PC-3 (cell line): ENCODE measurements around the gene TMEM41A.

Source experiments
- EZH2 ChIP-seq: fragments of 300-600 bp; sonication (generic); IDR thresholded peaks from one replicate; pipeline ENCODE4 v1.6.1; 2017; ENCODE audit warnings: antibody characterized with exemption, mild to moderate bottlenecking, low read length; ENCODE audit not compliant: unreplicated experiment
- TF ChIP-seq, protein P1 (sequence below): fragments of 300-600 bp; sonication (generic); conservative IDR thresholded peaks from 2 replicates; pipeline ENCODE4 v1.5.1; 2017; ENCODE audit warnings: antibody characterized with exemption, low read depth, mild to moderate bottlenecking, low read length

DNA sequence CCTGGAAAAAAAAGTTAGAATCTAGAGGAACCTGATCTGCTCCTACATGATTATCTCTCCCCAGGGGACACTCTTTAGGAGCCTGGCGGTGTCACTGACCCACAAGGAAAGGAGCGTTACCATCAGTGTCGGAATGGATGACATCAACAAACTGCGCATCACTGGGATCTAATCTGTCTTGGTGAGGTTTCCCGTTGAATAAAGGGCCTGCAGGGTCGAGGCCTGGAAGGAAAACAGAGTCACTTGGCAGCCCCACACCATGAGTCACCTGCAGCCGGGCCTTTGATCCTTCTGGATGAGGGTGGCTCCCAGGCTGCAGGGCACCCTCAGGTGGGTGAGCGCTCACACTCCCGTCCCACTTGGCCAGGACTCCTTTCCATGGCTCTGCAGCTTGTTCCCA is 28.5 kb upstream of the TMEM41A start:
- TF ChIP-seq, protein P1, sequence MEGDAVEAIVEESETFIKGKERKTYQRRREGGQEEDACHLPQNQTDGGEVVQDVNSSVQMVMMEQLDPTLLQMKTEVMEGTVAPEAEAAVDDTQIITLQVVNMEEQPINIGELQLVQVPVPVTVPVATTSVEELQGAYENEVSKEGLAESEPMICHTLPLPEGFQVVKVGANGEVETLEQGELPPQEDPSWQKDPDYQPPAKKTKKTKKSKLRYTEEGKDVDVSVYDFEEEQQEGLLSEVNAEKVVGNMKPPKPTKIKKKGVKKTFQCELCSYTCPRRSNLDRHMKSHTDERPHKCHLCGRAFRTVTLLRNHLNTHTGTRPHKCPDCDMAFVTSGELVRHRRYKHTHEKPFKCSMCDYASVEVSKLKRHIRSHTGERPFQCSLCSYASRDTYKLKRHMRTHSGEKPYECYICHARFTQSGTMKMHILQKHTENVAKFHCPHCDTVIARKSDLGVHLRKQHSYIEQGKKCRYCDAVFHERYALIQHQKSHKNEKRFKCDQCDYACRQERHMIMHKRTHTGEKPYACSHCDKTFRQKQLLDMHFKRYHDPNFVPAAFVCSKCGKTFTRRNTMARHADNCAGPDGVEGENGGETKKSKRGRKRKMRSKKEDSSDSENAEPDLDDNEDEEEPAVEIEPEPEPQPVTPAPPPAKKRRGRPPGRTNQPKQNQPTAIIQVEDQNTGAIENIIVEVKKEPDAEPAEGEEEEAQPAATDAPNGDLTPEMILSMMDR: no peak
- no peak for TF ChIP-seq EZH2
